Esophagus (tissue), 2 donors: ENCODE results near the gene MYL12A. TPM values are rescaled to one million over a fixed set of nuclear protein-coding genes. Genes with fewer than 3 reads are reported as not detected.
A peak's percentile ranks its signal among the peaks of the same experiment; 100 is the strongest.
"Not testable (repeated sequence)": the region's sequence is repeated elsewhere in the genome, so short reads cannot be mapped to it uniquely, and the experiment has no call there.

Experiments
- H3K27ac ChIP-seq, 2 donors: one replicate each; pipeline ENCODE4 v1.5.1; 2013; ENCODE audit warnings: low read depth in 2 of 2, mild to moderate bottlenecking in 2 of 2, inconsistent platforms in 1 of 2, low read length in 1 of 2, moderate library complexity in 1 of 2
- H3K27me3 ChIP-seq, 2 donors: one replicate each; pipeline ENCODE4 v1.6.1; 2013; ENCODE audit warnings: low read length in 2 of 2, control low read depth in 1 of 2, mild to moderate bottlenecking in 1 of 2; ENCODE audit not compliant: insufficient read depth in 2 of 2, control insufficient read depth in 1 of 2
- H3K36me3 ChIP-seq, 2 donors: one replicate each; pipeline ENCODE4 v1.6.1; 2013; ENCODE audit warnings: low read length in 1 of 2; ENCODE audit not compliant: control insufficient read depth in 2 of 2, insufficient read depth in 2 of 2
- H3K4me1 ChIP-seq, 2 donors: one replicate each; pipeline ENCODE4 v1.6.1; 2013; ENCODE audit warnings: low read length in 1 of 2; ENCODE audit not compliant: control insufficient read depth in 2 of 2, insufficient read depth in 2 of 2
- H3K4me3 ChIP-seq, 2 donors: one replicate each; pipeline ENCODE4 v1.5.1; 2013; ENCODE audit warnings: low read length in 2 of 2, mild to moderate bottlenecking in 2 of 2, low read depth in 1 of 2, moderate library complexity in 1 of 2
- H3K9me3 ChIP-seq, 2 donors: one replicate each; pipeline ENCODE4 v1.6.1; 2013; ENCODE audit warnings: mild to moderate bottlenecking in 2 of 2, low read depth in 1 of 2, low read length in 1 of 2, moderate library complexity in 1 of 2; ENCODE audit not compliant: control insufficient read depth in 2 of 2, insufficient read depth in 1 of 2
- WGBS, 2 donors: extraction: QIAGEN DNeasy Blood & Tissue Kit; methylation state at CpG; one replicate each; pipeline ENCODE4 v1.1.7; 2013; 5-methylcytosine and 5-hydroxymethylcytosine counted together
- polyA plus RNA-seq, 2 donors: library from polyadenylated mRNA; stranded (reverse); fragments of 200-250 nt; gene quantifications; one replicate each; pipeline ENCODE4 v1.2.3, GENCODE V29; 2013
- donor health status: healthy with polysubstance abuse.
- donor health status: Bipolar disorder and iron deficiency.

Gene MYL12A
- polyA plus RNA-seq, result 100 to 1,000 TPM; 342 to 364 TPM

- 0% methylated on average over 64 to 65 of the region's 65 CpGs for WGBS, 2 donors
- H3K36me3 ChIP-seq, result no peaks in the 10 kb centered on the region
- H3K9me3 ChIP-seq, result no peaks in the 10 kb centered on the region
- H3K27me3 ChIP-seq, result no peaks in the 10 kb centered on the region
- H3K4me1 ChIP-seq, result no peaks in the 10 kb centered on the region
- H3K27ac ChIP-seq, result peak within 1 kb of the TSS; percentile 99 to 100
- peak within 1 kb of the TSS; percentile 97 to 98 for H3K4me3 ChIP-seq
Observed at GRCh38 chr18:3247240-3248061, at the start of gene MYL12A. Gene MYL12A, plus strand, starts transcription at chr18:3247801. Its CDS starts 5,447 bp downstream, at chr18:3253248.

- not testable (repeated sequence) for H3K27ac ChIP-seq, H3K27me3 ChIP-seq, H3K9me3 ChIP-seq, H3K4me3 ChIP-seq, H3K4me1 ChIP-seq, H3K36me3 ChIP-seq
- WGBS, 2 donors, result 89 to 90% methylated on average over 11 of the region's 11 CpGs
Observed at GRCh38 chr18:3198260-3198860, 49.2 kb upstream of the MYL12A start.

GRCh38 chr18:3199942-3200645 lies 47.5 kb upstream of the MYL12A start:
- Histone ChIP-seq H3K4me3 (no peak overlapping the region), H3K36me3 (no peaks in the 10 kb centered on the region), H3K27ac (no peak overlapping the region), H3K4me1 (no peaks in the 10 kb centered on the region), H3K9me3 (peaks cover 0 to 2% of the 10 kb centered on the region in 2 donors), H3K27me3 (no peaks in the 10 kb centered on the region)
- WGBS, 2 donors, result 70 to 83% methylated on average over 2 of the region's 2 CpGs

GRCh38 chr18:3205239-3205638 lies 42.4 kb upstream of the MYL12A start:
- H3K9me3 ChIP-seq, result peaks cover 0 to 2% of the 10 kb centered on the region in 2 donors
- H3K27ac ChIP-seq, result no peak overlapping the region
- peaks cover 0 to 4% of the 10 kb centered on the region in 2 donors for H3K4me1 ChIP-seq
- no peaks in the 10 kb centered on the region for H3K27me3 ChIP-seq
- H3K36me3 ChIP-seq, result no peaks in the 10 kb centered on the region
- no peak overlapping the region for H3K4me3 ChIP-seq

GRCh38 chr18:3207565-3207964 lies 40.0 kb upstream of the MYL12A start:
- Histone ChIP-seq H3K4me3 (no peak overlapping the region), H3K27ac (no peak overlapping the region), H3K9me3 (no peaks in the 10 kb centered on the region), H3K36me3 (no peaks in the 10 kb centered on the region), H3K4me1 (peaks cover 0 to 4% of the 10 kb centered on the region in 2 donors), H3K27me3 (no peaks in the 10 kb centered on the region)
- 64 to 67% methylated on average over 2 of the region's 2 CpGs for WGBS, 2 donors

DNA sequence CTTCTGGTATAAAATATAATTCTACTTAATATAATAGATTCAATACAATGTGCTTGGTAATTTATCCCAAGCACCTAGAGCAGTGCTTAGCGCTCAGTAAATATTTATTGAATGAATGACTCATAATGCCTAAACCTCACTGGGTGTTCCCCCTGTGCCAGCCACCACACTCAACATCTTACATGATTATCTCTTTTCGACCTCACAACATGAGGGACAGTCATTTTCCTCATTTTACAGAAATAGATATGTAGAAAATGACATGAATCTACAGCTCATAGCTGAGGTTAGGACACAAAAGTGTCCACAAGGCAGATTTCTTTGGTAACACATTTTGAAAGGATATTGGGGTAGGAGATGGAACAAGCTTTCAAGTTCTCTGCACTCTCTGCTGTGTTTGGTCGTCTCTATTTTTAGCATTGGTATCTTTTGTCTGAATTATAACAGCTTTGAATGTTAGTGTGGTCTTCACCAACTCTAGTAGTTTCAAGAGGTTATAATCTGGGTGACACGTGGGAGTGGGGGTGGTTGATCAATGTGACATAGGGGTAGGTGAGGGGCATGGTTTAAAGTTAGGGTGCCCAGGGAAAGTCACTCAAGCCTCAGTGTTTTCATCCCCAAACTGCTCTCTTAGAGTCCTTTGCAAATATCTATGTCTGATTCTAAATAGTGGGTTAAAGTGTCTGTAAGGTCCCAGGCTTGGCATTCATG lies 37.6 kb upstream of the MYL12A start:
- no peak overlapping the region for H3K27ac ChIP-seq
- H3K9me3 ChIP-seq, result no peaks in the 10 kb centered on the region
- H3K4me3 ChIP-seq, result no peak overlapping the region
- no peaks in the 10 kb centered on the region for H3K27me3 ChIP-seq
- 65 to 68% methylated on average over 4 of the region's 4 CpGs for WGBS, 2 donors
- H3K36me3 ChIP-seq, result no peaks in the 10 kb centered on the region
- peaks cover 0 to 4% of the 10 kb centered on the region in 2 donors for H3K4me1 ChIP-seq

DNA sequence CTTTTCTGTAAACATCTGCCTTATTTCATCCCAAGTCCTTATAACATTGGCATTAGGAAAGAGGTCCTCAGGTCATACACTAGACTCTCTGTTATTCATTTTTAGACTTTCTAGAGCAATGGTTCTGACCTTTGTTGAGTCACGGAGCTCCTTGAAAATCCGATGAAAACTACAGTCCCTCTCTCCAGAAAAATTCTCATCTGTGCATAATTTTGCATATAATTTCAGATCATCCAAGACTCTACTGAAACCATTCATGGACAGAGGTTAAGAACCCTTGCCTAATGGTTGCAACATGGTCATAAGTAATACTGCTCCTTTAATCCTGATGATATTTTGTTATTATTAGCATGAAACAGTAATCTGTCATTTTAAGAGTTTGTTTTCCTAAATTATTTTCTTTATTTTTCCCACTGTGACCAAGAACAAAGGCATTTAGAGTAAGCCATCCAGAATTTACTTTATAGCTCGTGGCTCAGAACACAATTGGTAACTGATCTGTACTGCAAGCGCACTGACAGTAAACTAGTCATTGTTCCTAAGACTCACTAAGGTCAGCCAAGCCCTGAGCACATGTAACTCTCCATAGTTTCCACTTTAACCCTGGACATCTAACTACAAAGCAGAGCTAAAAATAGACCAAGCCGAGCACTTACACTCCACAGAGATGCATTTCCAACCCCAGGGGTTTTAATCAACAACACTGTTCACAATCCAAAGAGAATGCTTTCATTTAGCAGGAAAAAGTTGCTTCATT lies 36.2 kb upstream of the MYL12A start:
- Histone ChIP-seq H3K36me3 (no peaks in the 10 kb centered on the region), H3K27ac (no peak overlapping the region), H3K4me3 (no peak overlapping the region), H3K4me1 (peaks cover 0 to 4% of the 10 kb centered on the region in 2 donors), H3K27me3 (no peaks in the 10 kb centered on the region), H3K9me3 (no peaks in the 10 kb centered on the region)
- WGBS, 2 donors, result 62 to 63% methylated on average over 5 of the region's 5 CpGs

GRCh38 chr18:3212657-3213056 lies 34.9 kb upstream of the MYL12A start:
- Histone ChIP-seq H3K9me3 (no peaks in the 10 kb centered on the region), H3K4me1 (peaks cover 0 to 4% of the 10 kb centered on the region in 2 donors), H3K4me3 (no peak overlapping the region), H3K27me3 (no peaks in the 10 kb centered on the region), H3K27ac (peak overlapping the region in 1 of 2 donors; percentile 28), H3K36me3 (no peaks in the 10 kb centered on the region)
- whole genome bisulfite sequencing, 2 donors, result 56 to 65% methylated on average over 4 of the region's 4 CpGs
